NCI-H446 treated with DMSO at 0.1 percent for 48 hours (cell line): ENCODE results near the gene NTM.

Source experiments
- DNase-seq: peaks from one replicate; lab custom pipeline; 2025; lab: John Stamatoyannopoulos, UW

NTM gene

DNA sequence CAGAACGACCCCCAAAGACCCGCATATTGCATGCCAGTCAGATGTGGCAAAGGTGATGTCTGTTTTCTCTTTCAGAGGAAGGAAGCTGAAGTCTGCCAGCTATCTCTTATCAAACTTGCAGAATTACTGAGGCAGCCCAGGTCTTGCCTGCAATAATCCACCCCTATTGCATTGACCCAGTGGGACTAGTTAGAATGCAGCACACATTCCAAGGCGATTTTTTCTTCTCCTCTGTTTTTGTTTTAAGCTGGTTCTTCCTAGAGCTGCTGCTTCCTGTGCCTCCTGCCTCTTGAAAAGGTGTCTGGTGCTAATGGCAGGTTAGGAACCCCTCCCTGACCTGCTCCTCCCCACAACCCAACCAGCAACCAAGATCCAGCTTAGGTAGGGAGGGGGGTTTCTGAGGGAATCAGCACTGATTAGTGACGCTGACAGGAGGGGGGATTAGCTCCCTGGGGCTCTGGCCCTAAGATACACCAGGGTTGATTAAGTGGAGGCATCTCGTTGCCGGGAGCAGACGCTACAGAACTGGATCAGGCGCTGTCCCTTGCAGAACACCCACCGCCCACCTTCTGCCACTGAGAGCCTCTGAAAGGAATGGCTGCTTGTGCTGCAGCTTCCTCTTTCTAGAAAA lies 2.8 kb downstream of the NTM start:
- DNase-seq, result no peak

DNA sequence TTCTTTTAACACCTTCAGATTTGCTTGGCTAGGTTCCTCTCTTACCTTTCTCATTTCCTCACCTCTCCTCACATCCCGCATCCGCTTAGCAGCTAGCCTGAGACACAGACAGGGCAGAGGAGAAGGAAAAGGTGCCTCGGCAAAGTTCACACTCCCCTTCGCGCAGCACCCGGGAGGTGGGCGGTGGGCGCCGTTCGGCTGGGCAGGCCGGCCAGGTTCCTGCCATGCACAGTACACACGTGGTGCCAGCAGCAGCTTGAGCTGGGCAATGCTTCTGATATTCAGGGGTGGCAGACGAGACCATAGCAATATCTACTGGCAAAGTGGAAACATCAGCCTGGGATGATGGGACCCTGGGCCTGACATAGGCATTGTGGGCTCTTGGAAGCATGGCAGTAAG lies 3.3 kb downstream of the NTM start:
- DNase-seq, result no peak

- no peak for DNase-seq
These were observed 5.0 kb downstream of the NTM start for GRCh38 chr11:131375421-131375820.

DNA sequence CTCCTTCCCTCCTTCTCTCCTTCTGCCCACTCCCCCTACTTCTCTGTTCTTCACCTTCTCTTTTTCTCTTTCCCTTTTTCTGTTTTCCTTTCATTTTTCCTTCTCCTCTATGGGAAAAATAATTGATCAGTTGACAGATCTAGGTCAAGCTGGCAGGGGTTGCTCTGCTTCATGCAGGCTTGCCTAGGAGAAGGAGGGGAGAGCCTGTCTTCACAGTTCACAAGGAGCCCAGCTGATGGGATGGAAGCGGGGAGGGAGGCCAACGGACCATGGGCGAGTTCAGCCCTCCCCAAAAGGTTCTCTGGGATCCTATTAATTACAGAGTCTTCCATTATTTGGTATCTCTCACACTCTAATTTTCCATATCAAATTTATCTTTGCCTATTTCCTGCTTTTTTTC lies 5.5 kb downstream of the NTM start:
- no peak for DNase-seq

GRCh38 chr11:131378931-131379330 lies 8.5 kb downstream of the NTM start:
- DNase-seq, result no peak

DNA sequence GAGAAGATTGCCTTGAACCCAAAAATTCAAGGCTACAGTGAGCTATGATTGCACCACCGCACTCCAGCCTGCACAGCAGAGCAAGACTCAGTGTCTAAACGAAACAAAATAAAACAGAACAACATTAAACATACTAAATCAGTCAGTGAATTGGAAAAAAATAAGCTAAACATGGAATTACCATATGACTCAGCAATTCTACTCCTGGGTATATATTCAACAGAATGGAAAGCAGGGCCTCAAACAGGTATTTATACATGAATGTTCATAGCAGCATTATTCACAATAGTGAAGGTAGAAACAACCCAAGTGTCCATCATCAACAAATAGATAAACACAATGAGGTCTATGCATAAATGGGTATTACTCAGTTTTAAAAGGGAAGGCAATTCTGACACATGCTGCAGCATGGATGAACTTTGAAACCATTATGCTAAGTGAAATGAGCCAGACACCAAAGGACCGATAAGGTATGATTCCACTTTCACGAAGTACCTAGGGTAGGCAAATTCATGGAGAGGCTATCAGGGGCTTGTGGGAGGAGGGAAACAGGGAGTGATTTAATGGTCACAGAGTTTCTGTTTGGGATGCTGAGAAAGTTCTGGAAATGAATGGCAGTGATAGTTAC lies 15.5 kb downstream of the NTM start:
- DNase-seq, result no peak

DNA sequence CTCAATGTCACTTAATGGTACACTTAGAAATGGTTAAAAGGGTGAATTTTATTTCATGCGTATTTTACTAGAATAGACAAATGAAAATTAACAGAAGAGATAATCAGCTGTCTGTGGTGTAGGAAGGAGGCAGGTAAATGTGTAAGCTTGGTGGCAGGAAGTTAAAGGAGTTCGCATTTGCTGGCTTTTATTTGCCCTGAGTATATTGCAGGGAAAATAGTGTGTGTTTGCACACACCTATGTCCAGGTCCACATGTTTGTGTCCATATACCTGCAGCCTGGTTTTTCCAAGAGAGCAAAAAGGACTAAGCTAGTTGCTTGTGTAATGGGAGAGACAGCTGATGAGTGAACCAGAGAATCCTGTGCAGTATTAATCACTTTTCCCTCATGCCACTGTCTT lies 16.0 kb downstream of the NTM start:
- no peak for DNase-seq

GRCh38 chr11:131388030-131388429 lies 17.6 kb downstream of the NTM start:
- DNase-seq, result no peak

- DNase-seq, result no peak
These were observed 19.2 kb downstream of the NTM start for GRCh38 chr11:131389582-131389981.

- DNase-seq, result no peak
These were observed 20.8 kb downstream of the NTM start for GRCh38 chr11:131391176-131391575.

- no peak for DNase-seq
These were observed 22.3 kb downstream of the NTM start for GRCh38 chr11:131392528-131393255.

DNA sequence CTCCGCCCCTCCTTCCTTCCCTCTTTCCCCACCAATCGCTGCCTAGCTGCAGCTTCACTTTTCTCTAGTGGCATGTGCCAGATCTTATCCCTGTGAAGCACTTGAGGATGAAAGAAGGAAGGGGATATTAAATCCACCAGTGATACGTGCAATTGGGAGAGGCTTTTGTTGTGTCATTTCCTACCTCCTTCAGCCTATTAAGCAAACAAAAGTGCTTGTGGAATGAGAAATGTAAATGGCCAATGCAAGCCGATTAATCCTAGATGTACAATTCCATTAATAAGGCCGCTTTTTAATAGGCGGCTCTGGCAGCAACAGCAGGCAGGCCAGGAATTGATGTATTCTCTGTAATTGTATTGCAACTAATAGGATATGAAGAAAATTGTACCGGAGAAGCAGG lies 23.3 kb downstream of the NTM start:
- no peak for DNase-seq

- no peak for DNase-seq
These were observed 27.3 kb downstream of the NTM start for GRCh38 chr11:131397675-131398074.

DNA sequence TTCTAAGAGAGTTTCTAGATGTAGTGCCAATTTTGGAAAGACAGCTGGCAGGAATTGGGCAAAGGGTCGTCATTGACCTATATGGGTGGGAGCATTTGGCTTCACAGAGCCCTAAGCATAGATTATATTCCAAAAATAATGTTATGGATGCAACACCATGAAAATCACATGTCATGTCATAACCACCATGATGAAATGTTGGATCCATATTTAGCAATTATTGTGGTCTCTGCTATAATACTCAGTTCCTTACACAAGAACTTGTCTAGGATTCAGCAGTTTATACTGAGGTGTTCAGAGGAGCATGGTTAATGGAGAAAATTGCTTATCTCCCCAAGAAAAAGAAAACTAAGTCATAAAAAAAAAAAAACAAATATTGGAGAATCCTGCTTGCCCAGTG lies 31.6 kb downstream of the NTM start:
- DNase-seq, result no peak

GRCh38 chr11:131404010-131404409 lies 33.6 kb downstream of the NTM start:
- DNase-seq, result no peak

DNA sequence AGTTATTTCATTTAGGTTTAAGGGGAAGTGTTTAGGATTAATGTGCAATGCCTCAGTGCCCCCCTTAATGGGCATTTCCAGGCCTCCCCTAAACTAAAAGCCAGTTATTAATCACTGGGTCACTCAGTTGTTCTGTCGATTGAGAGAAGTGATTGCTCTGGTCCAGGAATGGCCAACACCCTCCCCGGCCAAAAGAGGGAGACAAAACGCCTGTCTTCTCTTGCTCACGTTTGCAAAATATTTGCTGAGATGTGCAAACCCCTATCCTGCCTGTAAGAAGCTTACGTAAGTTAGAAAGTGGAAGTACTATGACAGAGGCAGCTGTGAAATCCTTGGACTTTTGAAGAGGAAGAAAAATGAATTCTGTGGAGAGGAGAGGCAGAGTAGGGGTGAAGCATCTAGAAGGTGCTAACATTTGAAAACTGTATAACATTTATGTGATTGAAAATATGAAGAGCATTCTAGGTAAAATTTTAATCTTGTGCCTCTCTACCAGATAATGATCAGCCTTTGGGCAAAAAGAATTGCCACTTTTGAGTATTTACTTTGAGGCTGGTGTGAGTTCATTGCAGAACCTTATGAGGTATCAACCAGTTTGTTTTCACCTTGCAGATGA lies 37.7 kb downstream of the NTM start:
- no peak for DNase-seq

GRCh38 chr11:131409345-131409744 lies 38.9 kb downstream of the NTM start:
- DNase-seq, result no peak

DNA sequence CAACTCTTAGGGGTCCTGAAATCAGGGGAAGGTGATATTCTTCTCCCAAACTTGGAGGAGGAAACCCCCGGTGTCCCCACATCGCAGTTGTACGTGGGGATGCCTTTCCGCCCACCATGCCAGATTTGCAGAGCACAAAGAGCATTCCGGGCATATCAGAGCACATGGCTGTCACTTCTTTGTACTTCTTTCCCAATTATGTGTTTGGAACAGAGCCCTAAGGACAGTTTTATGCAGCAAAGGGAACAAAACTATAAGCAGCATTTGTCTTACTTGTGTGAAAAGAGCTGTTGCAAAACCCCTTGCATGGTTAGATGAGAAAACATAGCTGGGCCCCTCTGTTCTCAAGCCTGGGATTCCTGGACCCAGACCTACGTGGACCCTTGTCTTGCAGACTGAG lies 41.2 kb downstream of the NTM start:
- DNase-seq, result no peak

GRCh38 chr11:131412061-131412460 lies 41.6 kb downstream of the NTM start:
- no peak for DNase-seq

DNA sequence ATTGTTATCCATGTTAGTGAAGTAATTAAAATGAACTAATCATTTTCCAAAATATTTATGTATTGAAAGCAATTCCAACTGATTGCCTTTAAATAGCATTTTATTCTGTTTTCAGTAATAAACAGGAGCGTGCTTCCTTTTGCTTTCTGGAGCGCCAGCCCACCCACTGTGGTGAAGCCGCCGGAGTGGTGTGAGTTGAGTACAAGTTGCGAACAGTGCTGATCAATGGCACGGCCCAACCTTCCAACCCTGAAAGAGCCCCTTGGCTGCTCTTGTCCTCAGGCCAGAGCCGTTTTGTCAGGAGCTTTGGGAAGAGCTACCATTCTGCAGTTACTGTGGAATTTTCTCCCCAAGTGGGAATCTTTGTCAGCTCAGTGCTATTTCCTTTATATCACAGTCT lies 42.8 kb downstream of the NTM start:
- DNase-seq, result no peak

- DNase-seq, result no peak
These were observed 47.8 kb downstream of the NTM start for GRCh38 chr11:131418189-131418588.

- no peak for DNase-seq
These were observed 50.8 kb downstream of the NTM start for GRCh38 chr11:131421066-131421855.
